Neural cell (in vitro differentiated cells): Measurements from ENCODE around the gene RAET1E. TPM values are rescaled to one million over a fixed set of nuclear protein-coding genes. Genes with fewer than 3 reads are reported as not detected.
"Not testable (repeated sequence)": the region's sequence is repeated elsewhere in the genome, so short reads cannot be mapped to it uniquely, and the experiment has no call there.

Experiments
- H2AFZ ChIP-seq: fragments of 200-600, 300-800 bp; sonication (generic), shearing (Covaris generic); 2 replicates; pipeline ENCODE4 v1.6.0; 2014; ENCODE audit warnings: low read depth, mild to moderate bottlenecking, antibody characterized with exemption, low read length, moderate library complexity
- H3F3A ChIP-seq: fragments of 200-600 bp; shearing (Covaris generic); 2 replicates; pipeline ENCODE4 v1.6.1; 2016; ENCODE audit warnings: mild to moderate bottlenecking, moderate library complexity, mixed read lengths, antibody characterized with exemption, low read length; ENCODE audit not compliant: insufficient read depth, poor library complexity, severe bottlenecking
- H3K27ac ChIP-seq: fragments of 200-600, 300-800 bp; sonication (generic), shearing (Covaris generic); 2 replicates; pipeline ENCODE4 v1.5.1; 2014; ENCODE audit warnings: mild to moderate bottlenecking, low read length, moderate library complexity
- H3K27me3 ChIP-seq: fragments of 300-800, 200-600 bp; sonication (generic), shearing (Covaris generic); 2 replicates; pipeline ENCODE4 v1.6.0; 2014; ENCODE audit warnings: mild to moderate bottlenecking, low read depth, low read length, moderate library complexity; ENCODE audit not compliant: insufficient read depth
- H3K36me3 ChIP-seq: fragments of 300-800, 200-600 bp; sonication (generic), shearing (Covaris generic); 2 replicates; pipeline ENCODE4 v1.5.1; 2014; ENCODE audit warnings: mild to moderate bottlenecking, antibody characterized with exemption, low read length, moderate library complexity; ENCODE audit not compliant: insufficient read depth
- H3K4me2 ChIP-seq: fragments of 300-800, 200-600 bp; sonication (generic), shearing (Covaris generic); 2 replicates; pipeline ENCODE4 v1.6.0; 2014; ENCODE audit warnings: mild to moderate bottlenecking, low read length
- H3K4me3 ChIP-seq: fragments of 300-800, 200-600 bp; sonication (generic), shearing (Covaris generic); 2 replicates; pipeline ENCODE4 v1.5.1; 2014; ENCODE audit warnings: mild to moderate bottlenecking, low read length, moderate library complexity
- H3K79me2 ChIP-seq: fragments of 200-600 bp; shearing (Covaris generic); replicated peaks from 2 replicates; pipeline ENCODE4 v1.6.0; 2014; ENCODE audit warnings: mild to moderate bottlenecking, low read length, moderate library complexity; ENCODE audit not compliant: insufficient read depth
- H3K9ac ChIP-seq: fragments of 300-800, 200-600 bp; sonication (generic), shearing (Covaris generic); 2 replicates; pipeline ENCODE4 v1.6.1; 2016; ENCODE audit warnings: mild to moderate bottlenecking, low read length, mixed read lengths
- H3K9me2 ChIP-seq: fragments of 200-600 bp; shearing (Covaris generic); 2 replicates; pipeline ENCODE4 v1.6.1; 2016; ENCODE audit warnings: mild to moderate bottlenecking, low read length, mixed read lengths; ENCODE audit not compliant: insufficient read depth
- H3K9me3 ChIP-seq: fragments of 200-600, 300-800 bp; sonication (generic), shearing (Covaris generic); 2 replicates; pipeline ENCODE4 v1.6.1; 2016; ENCODE audit warnings: mild to moderate bottlenecking, mixed run types, low read length, moderate library complexity, mixed read lengths
- H4K20me1 ChIP-seq: fragments of 200-600 bp; shearing (Covaris generic); 2 replicates; pipeline ENCODE4 v1.6.1; 2016; ENCODE audit warnings: mild to moderate bottlenecking, mixed run types; ENCODE audit not compliant: insufficient read depth
- EP300 ChIP-seq: fragments of 450-650 bp; conservative IDR thresholded peaks from 2 replicates; pipeline ENCODE4 v1.6.1; 2014; ENCODE audit warnings: antibody characterized with exemption, mild to moderate bottlenecking, moderate library complexity; ENCODE audit not compliant: poor library complexity, severe bottlenecking
- EZH2 ChIP-seq: fragments of 200-600, 300-800 bp; shearing (Covaris generic), sonication (generic); IDR thresholded peaks from 2 replicates; pipeline ENCODE4 v1.6.1; 2014; ENCODE audit warnings: antibody characterized with exemption, low read length, borderline replicate concordance, mild to moderate bottlenecking; ENCODE audit not compliant: insufficient read depth, poor library complexity, severe bottlenecking
- MXI1 ChIP-seq: fragments of 450-650 bp; conservative IDR thresholded peaks from 2 replicates; pipeline ENCODE4 v1.6.1; 2014; ENCODE audit warnings: antibody characterized with exemption, mild to moderate bottlenecking; ENCODE audit not compliant: poor library complexity, severe bottlenecking
- POLR2AphosphoS5 ChIP-seq: IDR thresholded peaks from 2 replicates; pipeline ENCODE4 v1.6.1; 2012
- RAD21 ChIP-seq: fragments of 450-650 bp; conservative IDR thresholded peaks from 2 replicates; pipeline ENCODE4 v1.6.1; 2014; ENCODE audit warnings: antibody characterized with exemption, mild to moderate bottlenecking, moderate library complexity
- SMC3 ChIP-seq: fragments of 450-650 bp; conservative IDR thresholded peaks from 2 replicates; pipeline ENCODE4 v1.6.1; 2014; ENCODE audit warnings: antibody characterized with exemption, mild to moderate bottlenecking, moderate library complexity; ENCODE audit not compliant: poor library complexity
- TAF1 ChIP-seq: IDR thresholded peaks from 2 replicates; pipeline ENCODE4 v1.6.1; 2012; ENCODE audit warnings: low read depth
- polyA plus RNA-seq: library from polyadenylated mRNA; depleted of rRNA; stranded (reverse); fragments of >200 nt; gene quantifications from 2 replicates; pipeline ENCODE4 v1.2.3, GENCODE V29; 2014
- TF ChIP-seq, protein P1 (sequence below): fragments of 450-650 bp; IDR thresholded peaks from 2 replicates; pipeline ENCODE4 v1.5.1; 2014; ENCODE audit warnings: antibody characterized with exemption, mild to moderate bottlenecking, moderate library complexity; ENCODE audit not compliant: poor library complexity, severe bottlenecking
- TF ChIP-seq, protein P2 (sequence below): IDR thresholded peaks from 2 replicates; pipeline ENCODE4 v1.6.1; 2012; ENCODE audit warnings: borderline replicate concordance

RAET1E gene
- polyA plus RNA-seq, 1 donor from 2014 or later = not detected

DNA sequence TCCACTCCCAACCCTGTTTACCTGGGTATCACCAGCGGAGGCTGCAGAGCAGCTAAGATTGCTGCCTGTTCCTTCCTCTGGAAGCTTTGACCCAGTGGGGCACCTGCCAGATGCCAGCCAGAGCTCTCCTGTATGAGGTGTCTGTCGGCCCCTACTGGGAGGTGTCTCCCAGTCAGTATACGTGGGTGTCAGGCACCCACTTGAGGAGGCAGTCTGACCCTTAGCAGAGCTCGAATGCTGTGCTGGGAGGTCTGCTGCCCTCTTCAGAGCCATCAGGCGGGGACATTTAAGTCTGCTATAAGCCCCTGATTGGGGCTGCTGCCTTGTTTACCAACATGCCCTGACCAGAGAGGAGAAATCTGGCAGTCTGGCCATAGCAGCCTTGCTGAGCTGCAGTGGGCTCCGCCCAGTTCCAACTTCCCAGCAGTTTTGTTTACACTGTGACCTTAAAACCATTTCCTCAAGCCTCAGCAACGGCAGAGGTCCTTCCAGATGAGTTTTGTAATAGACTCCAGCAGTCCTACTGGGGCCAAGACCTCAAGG lies 2.8 kb downstream of the RAET1E start:
- Histone ChIP-seq H3F3A (no peaks in the 10 kb centered on the region), H3K4me3 (no peak overlapping the region), H4K20me1 (no peaks in the 10 kb centered on the region), H2AFZ (no peak overlapping the region), H3K9ac (no peak overlapping the region), H3K9me3 (no peaks in the 10 kb centered on the region), H3K9me2 (no peaks in the 10 kb centered on the region), H3K79me2 (no peaks in the 10 kb centered on the region), H3K27me3 (no peaks in the 10 kb centered on the region), H3K27ac (no peak overlapping the region), H3K4me2 (no peak overlapping the region), H3K36me3 (no peaks in the 10 kb centered on the region)
- TF ChIP-seq EZH2 = no peak
- TF ChIP-seq, protein P1, sequence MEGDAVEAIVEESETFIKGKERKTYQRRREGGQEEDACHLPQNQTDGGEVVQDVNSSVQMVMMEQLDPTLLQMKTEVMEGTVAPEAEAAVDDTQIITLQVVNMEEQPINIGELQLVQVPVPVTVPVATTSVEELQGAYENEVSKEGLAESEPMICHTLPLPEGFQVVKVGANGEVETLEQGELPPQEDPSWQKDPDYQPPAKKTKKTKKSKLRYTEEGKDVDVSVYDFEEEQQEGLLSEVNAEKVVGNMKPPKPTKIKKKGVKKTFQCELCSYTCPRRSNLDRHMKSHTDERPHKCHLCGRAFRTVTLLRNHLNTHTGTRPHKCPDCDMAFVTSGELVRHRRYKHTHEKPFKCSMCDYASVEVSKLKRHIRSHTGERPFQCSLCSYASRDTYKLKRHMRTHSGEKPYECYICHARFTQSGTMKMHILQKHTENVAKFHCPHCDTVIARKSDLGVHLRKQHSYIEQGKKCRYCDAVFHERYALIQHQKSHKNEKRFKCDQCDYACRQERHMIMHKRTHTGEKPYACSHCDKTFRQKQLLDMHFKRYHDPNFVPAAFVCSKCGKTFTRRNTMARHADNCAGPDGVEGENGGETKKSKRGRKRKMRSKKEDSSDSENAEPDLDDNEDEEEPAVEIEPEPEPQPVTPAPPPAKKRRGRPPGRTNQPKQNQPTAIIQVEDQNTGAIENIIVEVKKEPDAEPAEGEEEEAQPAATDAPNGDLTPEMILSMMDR = no peak
- no peak for TF ChIP-seq MXI1
- TF ChIP-seq RAD21 = no peak
- TF ChIP-seq, protein P2, sequence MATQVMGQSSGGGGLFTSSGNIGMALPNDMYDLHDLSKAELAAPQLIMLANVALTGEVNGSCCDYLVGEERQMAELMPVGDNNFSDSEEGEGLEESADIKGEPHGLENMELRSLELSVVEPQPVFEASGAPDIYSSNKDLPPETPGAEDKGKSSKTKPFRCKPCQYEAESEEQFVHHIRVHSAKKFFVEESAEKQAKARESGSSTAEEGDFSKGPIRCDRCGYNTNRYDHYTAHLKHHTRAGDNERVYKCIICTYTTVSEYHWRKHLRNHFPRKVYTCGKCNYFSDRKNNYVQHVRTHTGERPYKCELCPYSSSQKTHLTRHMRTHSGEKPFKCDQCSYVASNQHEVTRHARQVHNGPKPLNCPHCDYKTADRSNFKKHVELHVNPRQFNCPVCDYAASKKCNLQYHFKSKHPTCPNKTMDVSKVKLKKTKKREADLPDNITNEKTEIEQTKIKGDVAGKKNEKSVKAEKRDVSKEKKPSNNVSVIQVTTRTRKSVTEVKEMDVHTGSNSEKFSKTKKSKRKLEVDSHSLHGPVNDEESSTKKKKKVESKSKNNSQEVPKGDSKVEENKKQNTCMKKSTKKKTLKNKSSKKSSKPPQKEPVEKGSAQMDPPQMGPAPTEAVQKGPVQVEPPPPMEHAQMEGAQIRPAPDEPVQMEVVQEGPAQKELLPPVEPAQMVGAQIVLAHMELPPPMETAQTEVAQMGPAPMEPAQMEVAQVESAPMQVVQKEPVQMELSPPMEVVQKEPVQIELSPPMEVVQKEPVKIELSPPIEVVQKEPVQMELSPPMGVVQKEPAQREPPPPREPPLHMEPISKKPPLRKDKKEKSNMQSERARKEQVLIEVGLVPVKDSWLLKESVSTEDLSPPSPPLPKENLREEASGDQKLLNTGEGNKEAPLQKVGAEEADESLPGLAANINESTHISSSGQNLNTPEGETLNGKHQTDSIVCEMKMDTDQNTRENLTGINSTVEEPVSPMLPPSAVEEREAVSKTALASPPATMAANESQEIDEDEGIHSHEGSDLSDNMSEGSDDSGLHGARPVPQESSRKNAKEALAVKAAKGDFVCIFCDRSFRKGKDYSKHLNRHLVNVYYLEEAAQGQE = no peak
- no peak for TF ChIP-seq SMC3
- no peak for TF ChIP-seq POLR2AphosphoS5
- TF ChIP-seq EP300 = no peak
- no peak for TF ChIP-seq TAF1

DNA sequence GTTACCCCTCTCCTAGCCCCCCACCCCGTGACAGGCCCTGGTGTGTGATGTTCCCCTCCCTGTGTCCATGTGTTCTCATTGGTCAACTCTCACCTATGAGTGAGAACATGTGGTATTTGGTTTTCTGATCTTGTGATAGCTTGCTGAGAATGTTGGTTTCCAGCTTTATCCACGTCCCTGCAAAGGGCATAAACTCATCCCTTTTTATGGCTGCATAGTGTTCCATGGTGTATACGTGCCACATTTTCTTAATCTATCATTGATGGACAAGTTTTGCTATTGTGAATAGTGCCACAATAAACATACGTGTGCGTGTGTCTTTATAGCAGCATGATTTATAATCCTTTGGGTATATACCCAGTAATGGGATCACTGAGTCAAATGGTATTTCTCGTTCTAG lies 6.0 kb downstream of the RAET1E start:
- H3K27ac ChIP-seq, H3F3A ChIP-seq: not testable (repeated sequence)

DNA sequence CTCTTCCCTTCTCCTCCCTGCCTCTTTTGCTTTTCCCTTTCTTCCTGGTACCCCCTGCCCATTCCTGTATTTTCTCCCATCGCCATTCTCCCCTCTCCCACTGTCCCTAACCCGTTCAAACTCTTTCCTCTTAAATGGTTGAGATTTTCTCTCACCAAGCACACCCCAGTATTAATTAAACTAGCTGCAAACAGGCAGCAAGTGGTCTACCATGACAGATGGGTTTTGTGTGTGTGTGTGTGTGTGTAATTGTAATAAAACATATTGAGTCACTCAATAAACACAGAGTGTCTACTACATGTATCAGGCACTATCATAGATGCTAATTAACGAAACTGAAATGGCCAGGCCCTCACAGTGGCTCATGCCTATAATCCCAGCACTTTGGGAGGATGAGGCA lies 6.7 kb downstream of the RAET1E start:
- Histone ChIP-seq H3K36me3 (no peaks in the 10 kb centered on the region), H4K20me1 (no peaks in the 10 kb centered on the region), H3K27me3 (no peaks in the 10 kb centered on the region), H3K9me2 (no peaks in the 10 kb centered on the region), H3K9me3 (no peaks in the 10 kb centered on the region), H3K9ac (no peak overlapping the region), H3F3A (no peaks in the 10 kb centered on the region), H2AFZ (no peak overlapping the region), H3K4me2 (no peak overlapping the region), H3K4me3 (no peak overlapping the region), H3K27ac (no peak overlapping the region), H3K79me2 (no peaks in the 10 kb centered on the region)
- TF ChIP-seq, protein P1 = no peak
- no peak for TF ChIP-seq MXI1
- TF ChIP-seq EZH2 = no peak
- no peak for TF ChIP-seq POLR2AphosphoS5
- no peak for TF ChIP-seq SMC3
- no peak for TF ChIP-seq EP300
- TF ChIP-seq RAD21 = no peak
- TF ChIP-seq, protein P2 = no peak
- no peak for TF ChIP-seq TAF1

More for the DNA sequence above, 6.0 kb downstream of the RAET1E start:
- not testable (repeated sequence) for H3K27me3 ChIP-seq, H4K20me1 ChIP-seq, H3K9me2 ChIP-seq, H3K36me3 ChIP-seq, H3K9me3 ChIP-seq, H3K9ac ChIP-seq, H2AFZ ChIP-seq, H3K4me2 ChIP-seq, H3K4me3 ChIP-seq, H3K79me2 ChIP-seq
